BE2C (cell line): ENCODE results near the gene ABCA8.

Experiments used
- DNase-seq: peaks from one replicate; pipeline ENCODE4 v3.0.0-alpha.2; 2020
- H3K27me3 ChIP-seq: fragments of 250-450 bp; sonication (Bioruptor Pico); 2 replicates; pipeline ENCODE4 v1.5.1; 2020; ENCODE audit warnings: mild to moderate bottlenecking
- H3K36me3 ChIP-seq: fragments of 250-450 bp; sonication (Bioruptor Pico); 2 replicates; pipeline ENCODE4 v1.5.1; 2020; ENCODE audit warnings: mild to moderate bottlenecking
- H3K4me1 ChIP-seq: fragments of 250-450 bp; sonication (Bioruptor Pico); 2 replicates; pipeline ENCODE4 v1.5.1; 2020
- H3K4me3 ChIP-seq: 2 replicates; pipeline ENCODE4 v1.5.1; 2011; ENCODE audit warnings: low read depth, low read length
- H3K9me3 ChIP-seq: fragments of 250-450 bp; sonication (Bioruptor Pico); 2 replicates; pipeline ENCODE4 v1.5.1; 2020
- TF ChIP-seq, protein P1 (sequence below): IDR thresholded peaks from 2 replicates; pipeline ENCODE4 v1.5.1; 2012; ENCODE audit warnings: mild to moderate bottlenecking, low read depth, low read length

ABCA8 gene

DNA sequence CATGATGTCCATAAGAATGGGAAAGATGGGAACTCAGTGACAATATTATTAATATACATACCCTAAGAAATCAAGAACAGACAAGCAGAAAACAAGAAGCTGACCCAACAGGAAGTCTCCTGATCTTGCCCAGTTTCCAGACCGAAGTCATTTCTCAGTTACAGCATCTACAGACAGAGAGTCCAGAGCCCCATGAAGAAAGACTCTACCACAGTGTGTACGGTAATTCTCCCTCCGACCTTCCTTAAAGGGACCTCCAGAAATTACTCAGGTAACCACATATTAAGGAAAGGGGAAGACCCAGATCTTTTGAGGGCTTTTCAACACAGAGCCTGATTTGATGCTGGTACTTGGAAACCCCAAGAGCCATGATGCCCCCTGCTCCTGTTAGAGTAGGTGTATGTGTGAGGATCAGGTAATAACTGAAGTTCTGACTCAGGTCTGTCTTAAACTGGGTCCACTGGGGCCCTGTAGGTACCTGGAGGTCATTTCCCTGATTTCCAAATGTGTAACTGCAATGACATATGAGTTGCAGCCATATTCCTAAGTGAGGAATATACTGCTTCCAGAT is 132.4 kb downstream of the ABCA8 start:
- no peaks in the 10 kb centered on the region for H3K36me3 ChIP-seq
- DNase-seq = no peak
- TF ChIP-seq, protein P1, sequence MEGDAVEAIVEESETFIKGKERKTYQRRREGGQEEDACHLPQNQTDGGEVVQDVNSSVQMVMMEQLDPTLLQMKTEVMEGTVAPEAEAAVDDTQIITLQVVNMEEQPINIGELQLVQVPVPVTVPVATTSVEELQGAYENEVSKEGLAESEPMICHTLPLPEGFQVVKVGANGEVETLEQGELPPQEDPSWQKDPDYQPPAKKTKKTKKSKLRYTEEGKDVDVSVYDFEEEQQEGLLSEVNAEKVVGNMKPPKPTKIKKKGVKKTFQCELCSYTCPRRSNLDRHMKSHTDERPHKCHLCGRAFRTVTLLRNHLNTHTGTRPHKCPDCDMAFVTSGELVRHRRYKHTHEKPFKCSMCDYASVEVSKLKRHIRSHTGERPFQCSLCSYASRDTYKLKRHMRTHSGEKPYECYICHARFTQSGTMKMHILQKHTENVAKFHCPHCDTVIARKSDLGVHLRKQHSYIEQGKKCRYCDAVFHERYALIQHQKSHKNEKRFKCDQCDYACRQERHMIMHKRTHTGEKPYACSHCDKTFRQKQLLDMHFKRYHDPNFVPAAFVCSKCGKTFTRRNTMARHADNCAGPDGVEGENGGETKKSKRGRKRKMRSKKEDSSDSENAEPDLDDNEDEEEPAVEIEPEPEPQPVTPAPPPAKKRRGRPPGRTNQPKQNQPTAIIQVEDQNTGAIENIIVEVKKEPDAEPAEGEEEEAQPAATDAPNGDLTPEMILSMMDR = no peak
- peaks cover 30% of the 10 kb centered on the region for H3K27me3 ChIP-seq
- H3K4me3 ChIP-seq = no peak overlapping the region
- no peaks in the 10 kb centered on the region for H3K4me1 ChIP-seq
- H3K9me3 ChIP-seq = no peaks in the 10 kb centered on the region

DNA sequence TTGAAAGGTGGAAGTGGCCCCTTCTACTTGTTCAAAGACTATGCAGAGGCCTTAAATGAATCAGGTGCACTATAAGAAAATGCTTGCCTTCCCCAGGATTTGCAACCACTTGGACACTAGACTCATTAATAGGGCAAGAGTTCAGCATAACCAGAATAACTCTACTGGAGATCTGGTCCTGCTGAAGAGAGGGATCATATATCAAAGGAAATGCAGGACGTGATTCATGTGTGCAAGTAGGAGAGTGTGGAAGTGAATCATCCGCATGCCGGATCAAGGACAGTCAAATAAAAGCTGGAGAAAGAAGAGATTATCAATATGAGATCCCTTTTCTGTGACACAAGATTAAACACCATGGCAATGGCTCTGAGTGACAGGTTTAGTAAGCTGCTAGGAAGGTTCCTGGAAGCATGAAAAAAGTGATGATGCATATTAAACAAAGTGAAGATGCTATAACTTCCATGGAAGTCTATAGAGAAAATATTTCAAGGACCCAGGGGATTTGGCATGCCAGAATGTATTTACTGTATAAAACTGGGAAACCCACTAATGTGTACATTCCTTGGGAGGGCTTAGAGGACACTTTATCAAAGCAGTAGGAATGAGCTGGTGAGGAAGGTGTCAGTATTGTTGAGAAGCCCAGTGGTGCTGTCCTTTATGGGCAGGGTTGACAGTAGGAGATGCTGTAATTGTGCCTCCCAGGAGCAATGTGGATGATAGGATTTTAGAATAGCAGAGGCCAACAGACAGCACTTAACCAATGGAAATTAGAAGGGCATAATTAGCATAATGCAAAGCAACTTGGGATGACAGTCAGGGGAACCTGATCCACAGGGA is 133.1 kb downstream of the ABCA8 start:
- TF ChIP-seq, protein P1 = no peak
- Histone ChIP-seq H3K4me1 (no peaks in the 10 kb centered on the region), H3K36me3 (no peaks in the 10 kb centered on the region), H3K4me3 (no peak overlapping the region), H3K27me3 (peaks cover 30% of the 10 kb centered on the region), H3K9me3 (no peaks in the 10 kb centered on the region)
- DNase-seq = no peak

DNA sequence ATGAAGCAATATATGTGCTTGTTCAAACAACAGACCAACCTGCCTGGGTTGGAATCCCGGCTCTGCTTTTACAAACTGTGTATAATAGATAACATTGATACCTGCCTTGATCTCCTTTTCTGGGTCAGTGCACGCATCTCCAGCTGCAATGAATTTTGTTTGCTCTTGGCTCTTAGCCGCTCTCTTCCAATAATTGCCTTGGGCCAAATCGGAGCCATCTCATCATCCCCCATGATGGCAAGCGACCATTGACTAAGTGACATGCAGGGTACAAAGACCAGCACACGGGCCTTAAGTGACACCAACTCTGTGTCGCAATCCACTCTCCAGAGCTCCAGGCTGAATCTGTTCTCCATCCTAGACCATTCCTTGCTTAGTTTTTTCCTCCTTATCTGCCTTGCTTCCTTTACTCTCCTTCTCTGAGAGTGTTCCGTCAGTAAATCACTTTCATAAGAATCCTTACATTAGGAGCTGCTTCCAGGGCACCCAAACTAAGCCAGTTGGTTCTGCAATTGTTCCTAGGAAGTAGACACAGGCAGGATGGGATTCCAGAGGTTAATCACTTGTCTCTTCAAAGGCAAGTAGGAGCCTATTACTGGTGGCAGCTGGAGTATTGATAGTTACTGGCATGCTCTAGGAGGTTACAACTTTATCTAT is 134.2 kb downstream of the ABCA8 start:
- no peaks in the 10 kb centered on the region for H3K36me3 ChIP-seq
- H3K4me1 ChIP-seq = no peaks in the 10 kb centered on the region
- no peak for DNase-seq
- peaks cover 30% of the 10 kb centered on the region for H3K27me3 ChIP-seq
- H3K9me3 ChIP-seq = no peaks in the 10 kb centered on the region
- TF ChIP-seq, protein P1 = no peak
- H3K4me3 ChIP-seq = no peak overlapping the region

DNA sequence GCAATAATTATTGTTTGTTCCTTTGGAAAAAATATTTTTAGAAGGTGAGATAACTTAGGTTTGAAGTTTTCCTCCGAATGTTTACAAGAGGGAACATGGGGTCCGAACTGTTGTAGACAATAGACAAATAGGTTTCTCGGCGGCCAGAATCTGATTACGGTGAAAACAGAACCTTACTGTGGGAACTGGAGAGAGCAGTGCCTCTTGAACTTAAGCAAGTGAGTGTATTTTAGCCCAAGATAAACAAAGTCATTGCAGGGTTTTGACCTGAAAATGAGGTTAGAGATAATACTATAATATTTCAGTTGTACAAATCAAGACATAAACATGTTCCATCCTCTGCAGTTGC is 134.7 kb downstream of the ABCA8 start:
- H3K9me3 ChIP-seq = no peaks in the 10 kb centered on the region
- H3K36me3 ChIP-seq = no peaks in the 10 kb centered on the region
- H3K4me1 ChIP-seq = no peaks in the 10 kb centered on the region
- TF ChIP-seq, protein P1 = no peak
- DNase-seq = no peak
- H3K27me3 ChIP-seq = peaks cover 32% of the 10 kb centered on the region
- H3K4me3 ChIP-seq = no peak overlapping the region

DNA sequence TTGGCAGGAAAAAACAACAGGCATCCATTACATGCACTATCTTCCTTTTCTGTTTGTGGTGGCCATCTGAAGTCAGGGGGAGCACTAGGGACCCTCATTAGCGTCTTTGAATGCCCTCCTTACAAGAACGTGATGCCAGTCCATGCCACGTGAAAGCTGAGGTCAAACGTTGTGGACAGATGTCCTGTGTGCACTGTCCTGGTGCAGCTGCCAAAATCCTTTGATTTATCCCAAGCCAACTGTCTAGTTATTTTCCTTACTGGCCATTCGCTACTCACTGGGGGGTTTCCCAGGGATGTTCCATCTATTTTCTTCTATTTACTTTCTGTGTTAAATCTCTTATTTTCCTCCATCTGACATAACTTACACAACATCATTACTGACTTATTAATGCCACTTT is 135.7 kb downstream of the ABCA8 start:
- Histone ChIP-seq H3K4me1 (no peaks in the 10 kb centered on the region), H3K9me3 (no peaks in the 10 kb centered on the region), H3K27me3 (peaks cover 33% of the 10 kb centered on the region), H3K4me3 (no peak overlapping the region), H3K36me3 (no peaks in the 10 kb centered on the region)
- DNase-seq = no peak
- TF ChIP-seq, protein P1 = no peak
